GM19239 (cell line): ENCODE results near the gene PSORS1C1.
"Not testable (repeated sequence)": the region's sequence is repeated elsewhere in the genome, so short reads cannot be mapped to it uniquely, and the experiment has no call there.

Experiments
- DNase-seq: peaks from one replicate; pipeline ENCODE4 v3.0.0; 2011; ENCODE audit warnings: low spot score; ENCODE audit not compliant: insufficient read length
- FAIRE-seq: peaks from 2 replicates; lab custom pipeline; 2011; peaks lifted over from hg19 to GRCh38; lab: Jason Lieb, UNC

Gene PSORS1C1, protein sequence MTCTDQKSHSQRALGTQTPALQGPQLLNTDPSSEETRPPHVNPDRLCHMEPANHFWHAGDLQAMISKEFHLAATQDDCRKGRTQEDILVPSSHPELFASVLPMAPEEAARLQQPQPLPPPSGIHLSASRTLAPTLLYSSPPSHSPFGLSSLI

DNA sequence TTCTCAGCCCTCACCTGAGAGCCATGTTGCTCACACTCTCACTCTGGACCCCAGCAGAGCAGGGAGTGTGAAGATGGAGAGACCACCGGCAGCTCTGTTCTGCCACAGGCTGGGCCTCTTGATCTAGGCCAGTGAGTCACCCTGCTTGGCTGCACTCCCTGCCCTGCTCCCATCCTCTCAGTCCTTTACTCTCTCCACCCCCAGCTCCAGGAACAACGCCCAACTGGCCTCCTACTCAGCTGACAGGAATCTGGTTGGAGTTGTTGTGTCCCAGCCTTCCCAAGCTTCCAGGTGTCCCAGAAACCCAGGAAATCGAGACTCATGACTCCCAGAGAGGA, at the start of gene PSORS1C1:
PSORS1C1 (plus strand) TSS at position 260 of the 338 bp plus-strand sequence. CDS start 14,833 bp downstream, outside the sequence.
- DNase-seq: no peak
- no peak for FAIRE-seq

DNA sequence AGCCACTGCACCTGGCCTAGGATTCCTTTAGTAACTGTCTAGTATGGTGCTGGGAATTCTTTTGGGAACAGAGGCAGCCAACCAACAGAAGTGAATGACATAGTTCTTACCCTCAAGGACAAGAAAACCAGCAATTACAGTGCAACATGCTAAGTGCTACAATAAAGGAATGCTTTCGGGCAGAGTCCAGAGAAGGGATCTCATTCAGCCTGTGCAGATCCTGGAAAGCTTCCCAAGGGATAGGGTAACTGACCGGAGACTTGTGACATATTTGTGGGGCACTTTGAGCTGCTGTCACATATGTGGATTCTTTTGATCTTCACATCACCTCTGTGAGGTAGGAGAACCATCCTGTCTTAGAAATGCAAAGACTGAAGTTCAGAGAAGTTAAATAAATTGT, 49.0 kb upstream of the PSORS1C1 start:
- no peak for FAIRE-seq

DNA sequence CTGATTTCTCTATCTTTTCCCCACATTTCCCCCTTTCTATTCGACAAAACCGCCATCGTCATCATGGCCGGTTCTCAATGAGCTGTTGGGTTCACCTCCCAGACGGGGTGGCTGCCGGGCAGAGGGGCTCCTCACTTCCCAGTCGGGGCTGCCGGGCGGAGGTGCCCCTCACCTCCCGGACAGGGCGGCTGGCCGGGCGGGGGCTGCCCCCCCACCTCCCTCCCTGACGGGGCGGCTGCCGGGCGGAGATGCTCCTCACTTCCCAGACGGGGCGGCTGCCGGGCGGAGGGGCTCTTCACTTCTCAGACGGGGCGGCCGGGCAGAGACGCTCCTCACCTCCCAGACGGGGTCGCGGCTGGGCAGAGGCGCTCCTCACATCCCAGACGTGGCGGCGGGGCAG, 47.6 kb upstream of the PSORS1C1 start:
- not testable (repeated sequence) for FAIRE-seq, DNase-seq

More for the DNA sequence above, 49.0 kb upstream of the PSORS1C1 start:
- no peak for DNase-seq

DNA sequence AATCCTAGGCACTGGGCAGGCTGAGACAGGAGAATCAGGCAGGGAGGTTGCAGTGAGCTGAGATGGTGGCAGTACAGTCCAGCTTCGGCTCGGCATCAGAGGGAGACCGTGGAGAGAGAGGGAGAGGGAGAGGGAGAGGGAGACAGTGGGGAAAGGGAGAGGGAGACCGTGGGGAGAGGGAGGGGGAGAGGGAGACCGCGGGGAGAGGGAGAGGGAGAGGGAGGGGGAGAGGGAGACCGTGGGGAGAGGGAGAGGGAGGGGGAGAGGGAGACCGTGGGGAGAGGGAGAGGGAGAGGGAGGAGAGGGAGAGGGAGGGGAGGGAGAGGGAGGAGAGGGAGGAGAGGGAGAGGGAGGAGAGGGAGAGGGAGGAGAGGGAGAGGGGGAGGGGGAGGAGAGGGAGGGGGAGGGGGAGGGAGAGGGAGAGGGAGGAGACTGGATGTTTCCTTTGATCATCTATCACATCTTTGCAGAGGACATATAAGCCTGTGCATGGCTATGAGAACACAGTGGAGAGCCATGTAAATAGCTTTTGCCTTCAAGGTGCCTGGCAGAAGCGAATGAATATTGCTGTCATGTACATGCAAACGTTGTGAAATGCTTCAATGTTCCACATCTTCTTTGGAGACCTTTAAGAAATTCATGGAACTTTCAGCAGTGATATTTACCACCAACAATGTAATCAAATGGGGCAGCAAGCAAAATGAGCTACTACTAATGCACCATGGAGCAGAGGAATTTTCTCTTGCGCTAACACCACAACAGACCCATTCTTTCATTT, 46.5 kb upstream of the PSORS1C1 start:
- FAIRE-seq: not testable (repeated sequence)

DNA sequence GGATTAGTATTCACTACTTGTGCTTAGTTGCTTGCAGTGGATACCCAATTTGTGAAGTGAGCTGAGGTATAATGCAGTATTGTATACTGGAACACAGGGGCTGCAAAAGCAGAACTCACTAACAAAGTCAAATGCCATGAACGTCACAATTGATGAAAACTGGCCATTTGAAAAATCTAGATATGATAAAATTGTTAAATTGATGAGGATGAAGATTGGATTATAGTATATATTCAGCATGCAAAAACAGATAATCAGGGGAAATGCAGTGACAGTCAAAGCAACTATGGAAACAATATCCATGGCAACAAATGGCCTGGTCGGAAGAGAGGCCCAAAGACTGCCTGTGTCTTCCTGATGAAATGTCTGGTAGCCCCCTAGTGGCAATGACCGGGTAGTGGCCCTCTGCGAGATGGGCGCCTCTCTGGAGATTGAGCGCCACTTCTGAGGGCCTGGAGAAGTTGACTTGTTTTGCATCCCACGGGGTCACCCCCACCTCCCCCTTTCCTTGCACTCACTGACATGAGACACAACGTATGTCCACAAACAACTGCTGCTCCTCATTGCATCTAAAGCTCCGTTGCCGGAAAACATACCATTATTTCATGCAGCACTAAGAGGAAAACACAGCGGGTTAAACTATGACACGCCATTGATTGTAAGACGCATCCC, 45.8 kb upstream of the PSORS1C1 start:
- FAIRE-seq (peak; percentile 63), DNase-seq (peak; percentile 83)

More for the DNA sequence above, 46.5 kb upstream of the PSORS1C1 start:
- DNase-seq: not testable (repeated sequence)

DNA sequence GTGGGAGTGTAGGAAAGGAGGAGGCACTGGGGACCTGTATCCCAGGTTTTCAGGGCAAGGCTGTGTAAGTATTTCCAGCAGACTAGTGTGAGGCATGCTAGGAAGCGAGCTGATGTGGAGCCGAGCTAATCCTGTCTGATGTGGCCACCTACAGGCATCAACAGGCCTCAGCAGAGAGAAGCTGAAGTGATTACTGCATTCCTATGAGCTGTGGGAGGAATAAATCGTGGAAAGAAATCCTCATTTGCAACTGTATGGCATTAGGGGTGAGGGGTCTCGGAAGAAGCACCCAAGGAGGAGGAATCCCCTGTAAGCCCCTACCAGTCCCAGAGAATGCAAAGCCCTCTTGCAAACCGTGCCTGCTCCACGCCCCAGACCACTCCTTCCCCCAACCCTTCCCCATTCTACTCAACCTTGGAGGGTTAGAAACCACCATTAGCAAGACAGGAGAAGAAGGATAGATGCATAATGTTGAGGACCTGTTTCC, 43.8 kb upstream of the PSORS1C1 start:
- FAIRE-seq: no peak
- DNase-seq: no peak

DNA sequence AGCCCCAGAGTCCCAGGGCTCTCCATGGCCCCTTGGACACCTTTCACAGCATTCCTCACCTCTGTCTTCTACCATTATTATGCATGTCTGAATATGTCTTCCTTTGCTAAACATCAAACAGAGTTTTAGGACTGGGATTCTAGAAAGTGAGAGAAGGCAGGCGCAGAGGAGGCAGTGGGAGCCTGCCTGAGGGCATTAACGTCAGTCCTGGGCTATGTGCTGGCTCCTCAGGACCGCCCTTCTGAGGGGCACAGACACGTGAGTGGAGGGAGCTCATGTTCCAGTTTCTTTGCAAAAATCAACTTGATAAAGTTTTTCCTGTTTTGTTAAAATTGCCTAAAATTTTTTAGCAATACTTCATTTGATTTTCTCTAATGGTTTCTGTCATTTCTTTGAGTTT, 40.2 kb upstream of the PSORS1C1 start:
- DNase-seq (no peak), FAIRE-seq (no peak)

DNA sequence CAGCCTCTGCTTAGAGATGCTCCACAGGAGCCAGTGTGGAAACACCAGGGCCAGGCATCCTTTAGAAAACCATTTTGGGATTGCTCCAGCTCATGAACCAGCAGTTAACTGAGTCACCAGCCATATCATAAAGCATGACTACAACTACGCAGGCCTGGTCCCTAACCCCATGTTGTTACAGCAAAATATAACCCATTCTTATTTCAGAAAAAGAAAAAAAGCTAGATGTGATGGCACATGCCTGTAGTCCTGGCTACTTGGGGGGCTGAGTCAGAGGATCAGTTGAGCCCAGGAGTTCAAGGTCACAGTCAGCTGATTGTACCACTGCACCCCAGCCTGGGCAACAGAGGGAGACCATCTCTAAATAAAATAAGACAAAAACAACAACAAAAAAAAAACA, 39.1 kb upstream of the PSORS1C1 start:
- no peak for DNase-seq
- no peak for FAIRE-seq

DNA sequence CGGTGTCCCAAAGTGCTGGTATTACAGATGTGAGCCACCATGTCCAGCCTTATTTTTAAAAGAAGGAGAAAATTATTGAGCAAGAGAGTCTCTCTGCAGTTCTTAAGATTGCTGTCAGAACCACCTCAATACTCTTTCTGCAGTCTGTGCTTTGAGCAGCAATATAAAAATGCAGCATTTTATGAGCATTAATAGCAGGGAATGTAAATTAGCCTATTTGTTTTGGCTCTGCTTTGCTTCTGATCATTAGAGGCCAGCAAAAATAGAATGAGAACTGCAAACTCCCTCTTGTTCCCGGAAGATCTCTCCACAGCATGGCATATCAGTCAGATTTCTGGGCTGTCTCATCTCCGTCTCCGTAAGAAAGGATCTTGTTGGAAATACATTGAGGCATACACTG, 38.0 kb upstream of the PSORS1C1 start:
- DNase-seq (no peak), FAIRE-seq (no peak)

DNA sequence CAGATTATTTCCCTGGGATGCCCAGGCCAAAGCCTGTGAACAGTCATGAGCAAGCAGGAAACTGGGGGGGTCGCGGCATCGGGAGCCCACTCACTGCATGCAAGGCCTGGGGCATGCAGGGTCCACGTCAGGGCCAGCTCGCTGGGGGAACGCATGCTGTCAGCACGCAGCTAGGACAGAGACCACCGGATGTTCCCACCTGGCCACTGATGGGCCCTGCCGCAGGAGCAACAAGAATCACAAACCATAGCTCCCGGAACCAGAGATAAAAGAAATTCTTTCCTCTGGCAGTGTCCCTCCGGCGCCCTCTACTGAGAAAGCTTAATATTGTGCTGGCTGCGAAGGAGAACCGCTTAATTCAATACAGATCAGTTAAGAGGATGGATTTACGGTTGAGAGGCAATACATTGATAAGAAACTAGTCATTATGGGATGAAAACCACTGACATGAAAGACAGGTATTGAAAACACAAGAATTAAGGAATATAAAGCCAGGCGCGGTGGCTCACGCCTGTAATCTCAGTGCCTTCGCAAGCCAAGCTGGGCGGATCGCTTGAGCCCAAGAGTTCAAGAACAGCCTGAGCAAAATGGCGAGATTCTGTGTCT, 34.8 kb upstream of the PSORS1C1 start:
- DNase-seq: peak; percentile 32
- FAIRE-seq: peak; percentile 45

DNA sequence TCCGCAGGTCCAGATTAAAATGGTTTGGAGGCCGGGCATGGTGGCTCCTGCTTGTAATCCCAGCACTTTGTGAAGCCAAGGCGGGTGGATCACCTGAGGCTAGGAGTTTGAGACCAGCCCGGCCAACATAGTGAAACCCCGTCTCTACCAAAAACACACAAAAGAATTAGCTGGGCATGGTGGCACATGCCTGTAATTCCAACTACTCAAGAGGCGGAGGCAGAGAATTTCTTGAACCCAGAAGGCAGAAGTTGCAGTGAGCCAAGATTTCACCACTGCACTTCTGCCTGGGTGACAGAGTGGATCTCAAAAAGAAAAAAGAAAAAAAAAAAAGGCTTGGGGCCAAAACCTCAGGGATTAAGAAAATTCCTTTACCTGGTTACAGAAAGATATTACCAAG, 32.7 kb upstream of the PSORS1C1 start:
- DNase-seq (no peak), FAIRE-seq (no peak)

DNA sequence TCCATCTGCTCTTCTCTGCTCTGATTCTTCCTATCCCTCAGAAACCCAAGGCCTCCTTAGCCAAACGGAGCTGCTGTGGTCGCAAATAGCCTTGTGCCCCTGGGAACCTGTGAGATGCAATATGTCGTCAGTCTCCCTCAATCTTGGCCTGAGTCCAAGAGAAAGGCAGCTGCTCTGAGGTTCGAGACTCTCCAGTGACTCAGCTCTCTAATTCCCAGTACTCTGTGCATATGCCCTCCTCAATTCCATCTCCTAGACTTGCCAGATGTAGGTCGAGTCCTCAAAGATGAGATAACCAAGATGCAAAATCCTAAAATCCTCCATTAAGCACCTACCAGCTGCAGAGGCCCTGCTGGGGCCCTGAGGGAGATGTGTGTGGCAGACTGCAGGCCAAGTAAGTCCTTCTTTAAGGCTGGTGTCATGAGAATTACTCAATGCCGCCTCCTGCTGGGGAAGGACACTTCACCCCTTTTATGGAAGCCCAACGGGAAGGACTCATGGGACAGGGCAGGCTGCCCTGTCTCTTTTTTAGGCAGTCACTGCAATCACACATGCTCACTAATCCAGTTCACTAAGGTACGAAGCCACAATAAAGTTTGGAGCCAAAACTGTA, 30.8 kb upstream of the PSORS1C1 start:
- DNase-seq (no peak), FAIRE-seq (no peak)

DNA sequence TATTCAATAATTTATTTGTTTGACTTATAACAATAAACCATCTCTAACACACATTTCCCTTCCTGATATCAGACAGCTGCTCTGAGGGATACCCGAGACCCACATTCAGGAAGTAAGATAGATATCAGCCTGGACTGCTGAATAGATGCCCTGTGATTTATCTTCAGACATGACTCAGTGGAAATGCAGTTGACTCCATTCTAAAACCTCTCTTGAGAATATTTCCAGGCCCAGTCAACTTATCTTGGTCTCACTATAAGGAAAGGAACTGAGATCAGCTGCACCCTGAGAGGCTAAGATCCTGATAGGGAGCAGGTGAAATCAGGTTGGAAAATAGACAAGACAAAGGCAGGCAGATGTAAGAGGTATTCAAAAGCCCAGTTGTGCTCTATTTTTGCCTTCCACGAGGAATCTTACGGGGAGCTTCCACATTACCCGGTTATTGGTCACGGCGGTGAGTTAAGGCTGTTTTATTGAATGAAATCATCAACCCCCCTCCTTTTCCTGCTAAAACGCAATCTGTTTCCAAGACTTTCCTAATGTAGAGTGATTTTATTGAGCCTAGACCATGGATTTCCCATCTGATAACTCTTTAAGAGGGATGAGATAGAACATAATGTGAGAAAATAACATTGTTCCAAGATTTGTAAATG, 27.7 kb upstream of the PSORS1C1 start:
- FAIRE-seq: no peak
- DNase-seq: no peak

DNA sequence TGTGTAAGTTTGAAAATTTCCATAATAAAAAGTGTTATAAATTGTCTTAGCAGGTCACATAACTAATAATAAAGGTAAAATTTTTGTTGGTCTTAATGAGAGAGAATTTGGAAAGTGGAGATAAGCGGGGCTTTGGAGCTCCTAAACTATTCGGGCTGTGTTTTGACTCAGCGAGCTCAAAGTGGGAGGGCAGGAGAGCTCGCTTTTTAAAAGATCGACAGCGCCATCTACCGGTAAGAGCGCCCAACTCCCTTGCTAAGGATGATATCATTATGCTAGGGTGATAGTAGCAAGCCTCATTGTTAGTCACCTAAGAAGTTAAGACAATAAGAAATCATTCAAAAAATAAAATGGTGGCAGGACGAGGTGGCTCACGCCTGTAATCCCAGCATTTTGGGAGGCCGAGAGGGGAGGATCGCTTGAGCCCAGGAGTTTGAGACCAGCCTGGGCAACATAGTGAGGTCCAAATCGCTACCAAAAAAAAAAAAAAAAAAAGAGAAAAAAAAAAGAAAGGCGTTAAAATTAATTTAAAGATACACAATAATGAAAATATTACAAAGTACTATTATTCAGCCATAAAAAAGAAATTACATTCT, 27.0 kb upstream of the PSORS1C1 start:
- DNase-seq (peak; percentile 80), FAIRE-seq (peak; percentile 89)

DNA sequence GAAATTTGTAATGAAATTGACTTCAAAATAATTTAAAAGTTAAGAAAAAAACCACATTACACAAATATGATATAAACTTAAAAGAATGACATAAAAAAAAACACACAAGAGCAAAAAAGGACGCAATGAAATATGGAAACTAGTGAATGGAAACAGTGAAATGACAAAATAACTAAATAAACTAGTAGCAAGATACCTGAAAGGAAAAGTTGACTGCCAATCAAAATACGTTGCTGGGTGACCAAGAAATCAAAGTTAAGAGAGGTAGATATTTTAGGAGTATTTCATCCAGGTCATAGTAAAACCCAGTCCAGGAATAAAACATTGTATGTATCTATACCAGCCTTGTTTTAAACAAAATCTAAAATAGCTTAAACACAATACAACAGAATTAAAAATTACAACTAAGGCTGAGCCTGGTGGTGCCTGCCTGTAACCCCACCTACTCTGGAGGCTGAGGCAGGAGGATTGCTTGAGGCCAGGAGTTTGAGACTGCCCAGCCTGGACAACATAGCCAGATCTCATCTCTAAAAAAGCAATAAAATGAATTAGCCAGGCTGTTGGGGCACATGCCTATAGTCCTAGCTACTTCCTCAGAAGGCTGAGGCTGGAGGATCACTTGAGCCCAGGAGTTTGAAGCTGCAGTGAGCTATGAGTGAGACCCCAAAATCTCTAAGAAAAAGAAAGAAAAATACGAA, 24.2 kb upstream of the PSORS1C1 start:
- DNase-seq (no peak), FAIRE-seq (no peak)

DNA sequence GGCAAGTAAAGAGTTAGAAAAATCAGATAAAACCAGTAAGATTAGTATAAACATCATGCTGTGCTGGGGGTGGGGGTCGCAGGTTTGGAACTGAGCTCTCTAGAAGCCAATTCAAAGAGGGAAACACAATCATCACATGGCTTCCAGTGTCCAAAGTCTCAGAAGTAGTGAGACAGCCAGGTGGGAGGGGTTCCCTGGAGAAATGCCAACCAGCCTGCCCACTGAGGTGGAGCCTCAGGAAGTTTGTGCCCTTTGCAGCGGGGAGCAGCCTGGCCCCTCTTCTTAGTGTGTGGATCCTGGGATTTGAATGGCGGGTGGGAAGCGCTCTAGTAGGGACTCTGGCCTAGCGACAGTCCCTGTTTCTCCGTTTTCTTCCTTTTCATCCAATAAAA, 23.6 kb upstream of the PSORS1C1 start:
- no peak for FAIRE-seq

DNA sequence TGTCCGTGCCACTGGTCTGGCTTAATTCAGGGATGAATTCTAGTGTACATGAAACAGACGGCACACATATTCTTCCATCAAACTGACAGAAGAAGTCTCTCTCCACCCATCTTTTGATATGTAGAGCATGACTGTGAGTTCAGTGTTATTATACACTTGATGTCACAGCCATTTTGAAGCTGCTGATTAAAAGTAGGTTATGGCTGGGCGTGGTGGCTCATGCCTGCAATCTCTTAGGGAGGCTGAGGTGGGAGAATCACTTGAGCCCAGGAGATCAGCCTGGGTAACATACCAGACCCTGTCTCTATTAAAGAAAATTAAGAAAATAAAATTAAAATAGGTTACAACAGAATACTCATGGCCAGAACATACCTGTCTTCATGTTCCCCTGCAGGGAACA, 22.9 kb upstream of the PSORS1C1 start:
- no peak for DNase-seq
- FAIRE-seq: no peak

More for the DNA sequence above, 23.6 kb upstream of the PSORS1C1 start:
- DNase-seq: no peak

DNA sequence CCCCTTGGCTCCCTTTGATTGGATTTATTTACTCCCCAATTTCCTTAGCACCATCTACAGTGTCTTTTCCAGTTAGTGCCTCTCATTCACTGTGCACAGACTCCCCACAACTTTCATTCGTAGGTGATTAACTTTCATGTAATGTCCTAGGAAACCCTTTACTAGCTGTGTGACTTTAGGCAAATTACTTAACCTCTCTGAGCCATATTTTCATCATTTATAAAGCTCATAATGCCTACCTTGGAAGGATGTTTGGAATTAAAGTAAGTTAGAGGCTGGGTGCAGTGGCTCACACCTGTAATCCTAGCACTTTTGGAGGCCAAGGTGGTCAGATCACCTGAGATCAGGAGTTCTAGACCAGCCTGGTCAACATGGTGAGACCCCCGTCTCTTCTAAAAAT, 22.4 kb upstream of the PSORS1C1 start:
- no peak for DNase-seq
- no peak for FAIRE-seq
